ENCODE measurements around the gene JPH3. TPM values are rescaled to one million over a fixed set of nuclear protein-coding genes. Genes with fewer than 3 reads are reported as not detected.

The JPH3 gene
- polyA plus RNA-seq, 1 donor (not counting 4 experiments of a cell fraction or from before 2014, with no cell fraction given): not detected

DNA sequence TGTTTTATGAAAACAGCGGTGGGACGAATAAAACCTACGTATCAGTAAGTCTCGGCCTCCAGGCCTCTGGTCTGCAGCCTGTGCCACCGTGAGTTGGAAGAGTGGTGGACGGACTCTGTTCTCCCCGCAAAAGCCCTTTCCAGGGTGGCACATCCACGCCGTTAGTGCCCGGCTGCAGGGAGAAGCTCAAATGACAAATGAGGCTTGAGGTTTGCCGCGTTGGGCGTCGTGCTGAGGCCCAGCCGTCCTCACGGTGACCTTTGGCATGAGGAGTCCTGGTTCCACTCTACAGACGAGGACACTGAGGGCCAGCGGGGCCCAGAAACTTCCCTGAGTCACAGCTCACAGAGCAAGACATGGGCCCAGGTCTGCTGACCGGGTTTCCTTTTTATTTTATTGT is 40.2 kb downstream of the JPH3 start:
- Histone ChIP-seq H3K4me2 (ENCODE audit: control insufficient read depth, extremely low read depth, insufficient read depth, low read depth, low read length) (no peak overlapping the region), H3K9ac (ENCODE audit: control insufficient read depth, extremely low read depth, insufficient read depth, low read length) (no peak overlapping the region), H3K27me3 (ENCODE audit: control insufficient read depth, extremely low read depth, insufficient read depth, low read length) (peaks cover 25% of the 10 kb centered on the region), H3K9me3 (ENCODE audit: control insufficient read depth, low read depth, low read length) (no peaks in the 10 kb centered on the region), H3K4me1 (ENCODE audit: control insufficient read depth, extremely low read depth, insufficient read depth, low read length) (no peaks in the 10 kb centered on the region), H3K4me3 (ENCODE audit: control insufficient read depth in 2 of 3, extremely low read depth in 1 of 3, insufficient read depth in 2 of 3, low read depth in 1 of 3, low read length in 3 of 3) (no peak overlapping the region), H4K20me1 (ENCODE audit: control insufficient read depth, extremely low read depth, insufficient read depth, low read length) (no peaks in the 10 kb centered on the region), H3K79me2 (ENCODE audit: control insufficient read depth, insufficient read depth, low read length) (no peaks in the 10 kb centered on the region), H3K36me3 (ENCODE audit: control insufficient read depth in 2 of 2, extremely low read depth in 1 of 2, insufficient read depth in 2 of 2, low read length in 2 of 2) (no peaks in the 10 kb centered on the region), H3K9me1 (ENCODE audit: control insufficient read depth, extremely low read depth, insufficient read depth, low read length) (no peaks in the 10 kb centered on the region), H3K27ac (ENCODE audit: control insufficient read depth, insufficient read depth, low read length) (no peak overlapping the region), H2AFZ (ENCODE audit: control insufficient read depth, low read length) (no peak overlapping the region)
- dilution Hi-C loops (cut with MboI; ENCODE audit: extremely low pct_ligation_motif_present, low sequenced_read_pairs): no loop called here
- DNase-seq (ENCODE audit: low read depth, low spot score) (no peak), FAIRE-seq (no peak)
- TF ChIP-seq, protein P1, sequence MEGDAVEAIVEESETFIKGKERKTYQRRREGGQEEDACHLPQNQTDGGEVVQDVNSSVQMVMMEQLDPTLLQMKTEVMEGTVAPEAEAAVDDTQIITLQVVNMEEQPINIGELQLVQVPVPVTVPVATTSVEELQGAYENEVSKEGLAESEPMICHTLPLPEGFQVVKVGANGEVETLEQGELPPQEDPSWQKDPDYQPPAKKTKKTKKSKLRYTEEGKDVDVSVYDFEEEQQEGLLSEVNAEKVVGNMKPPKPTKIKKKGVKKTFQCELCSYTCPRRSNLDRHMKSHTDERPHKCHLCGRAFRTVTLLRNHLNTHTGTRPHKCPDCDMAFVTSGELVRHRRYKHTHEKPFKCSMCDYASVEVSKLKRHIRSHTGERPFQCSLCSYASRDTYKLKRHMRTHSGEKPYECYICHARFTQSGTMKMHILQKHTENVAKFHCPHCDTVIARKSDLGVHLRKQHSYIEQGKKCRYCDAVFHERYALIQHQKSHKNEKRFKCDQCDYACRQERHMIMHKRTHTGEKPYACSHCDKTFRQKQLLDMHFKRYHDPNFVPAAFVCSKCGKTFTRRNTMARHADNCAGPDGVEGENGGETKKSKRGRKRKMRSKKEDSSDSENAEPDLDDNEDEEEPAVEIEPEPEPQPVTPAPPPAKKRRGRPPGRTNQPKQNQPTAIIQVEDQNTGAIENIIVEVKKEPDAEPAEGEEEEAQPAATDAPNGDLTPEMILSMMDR (optimal IDR thresholded peaks at IDR 0.05 in 1 of 3, IDR thresholded peaks at IDR 0.05 in 1 of 3, conservative IDR thresholded peaks at IDR 0.05 in 1 of 3; ENCODE audit: extremely low read depth in 1 of 3, insufficient read depth in 2 of 3, low read length in 3 of 3): no peak
- TF ChIP-seq EZH2 (IDR thresholded peaks at IDR 0.05; ENCODE audit: low read length): no peak

DNA sequence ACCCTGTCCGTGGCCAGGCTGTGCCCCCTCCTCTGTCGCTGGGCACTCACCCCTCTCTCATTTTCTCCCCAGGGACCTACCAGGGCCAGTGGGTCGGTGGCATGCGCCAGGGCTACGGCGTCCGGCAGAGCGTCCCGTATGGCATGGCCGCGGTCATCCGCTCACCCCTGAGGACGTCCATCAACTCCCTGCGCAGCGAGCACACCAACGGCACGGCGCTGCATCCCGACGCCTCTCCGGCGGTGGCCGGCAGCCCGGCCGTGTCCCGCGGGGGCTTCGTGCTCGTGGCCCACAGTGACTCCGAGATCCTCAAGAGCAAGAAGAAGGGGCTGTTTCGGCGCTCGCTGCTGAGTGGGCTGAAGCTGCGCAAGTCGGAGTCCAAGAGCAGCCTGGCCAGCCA is 41.9 kb downstream of the JPH3 start:
- no peaks in the 10 kb centered on the region for H3K36me3 ChIP-seq (ENCODE audit: control insufficient read depth in 2 of 2, extremely low read depth in 1 of 2, insufficient read depth in 2 of 2, low read length in 2 of 2)
- H3K4me1 ChIP-seq (ENCODE audit: control insufficient read depth, extremely low read depth, insufficient read depth, low read length): no peaks in the 10 kb centered on the region
- H3K9ac ChIP-seq (ENCODE audit: control insufficient read depth, extremely low read depth, insufficient read depth, low read length): no peak overlapping the region
- no peaks in the 10 kb centered on the region for H3K9me1 ChIP-seq (ENCODE audit: control insufficient read depth, extremely low read depth, insufficient read depth, low read length)
- H3K27me3 ChIP-seq (ENCODE audit: control insufficient read depth, extremely low read depth, insufficient read depth, low read length): peaks cover 41% of the 10 kb centered on the region
- no peak overlapping the region for H3K4me3 ChIP-seq (ENCODE audit: control insufficient read depth in 2 of 3, extremely low read depth in 1 of 3, insufficient read depth in 2 of 3, low read depth in 1 of 3, low read length in 3 of 3)
- dilution Hi-C loops (cut with MboI; ENCODE audit: extremely low pct_ligation_motif_present, low sequenced_read_pairs): no loop called here
- no peaks in the 10 kb centered on the region for H4K20me1 ChIP-seq (ENCODE audit: control insufficient read depth, extremely low read depth, insufficient read depth, low read length)
- no peak overlapping the region for H3K27ac ChIP-seq (ENCODE audit: control insufficient read depth, insufficient read depth, low read length)
- FAIRE-seq: no peak
- no peak for DNase-seq (ENCODE audit: low read depth, low spot score)
- no peak overlapping the region for H2AFZ ChIP-seq (ENCODE audit: control insufficient read depth, low read length)
- no peaks in the 10 kb centered on the region for H3K9me3 ChIP-seq (ENCODE audit: control insufficient read depth, low read depth, low read length)
- no peak for TF ChIP-seq EZH2 (IDR thresholded peaks at IDR 0.05; ENCODE audit: low read length)
- TF ChIP-seq, protein P1 (optimal IDR thresholded peaks at IDR 0.05 in 1 of 3, IDR thresholded peaks at IDR 0.05 in 1 of 3, conservative IDR thresholded peaks at IDR 0.05 in 1 of 3; ENCODE audit: extremely low read depth in 1 of 3, insufficient read depth in 2 of 3, low read length in 3 of 3): no peak
- no peak overlapping the region for H3K4me2 ChIP-seq (ENCODE audit: control insufficient read depth, extremely low read depth, insufficient read depth, low read depth, low read length)
- no peaks in the 10 kb centered on the region for H3K79me2 ChIP-seq (ENCODE audit: control insufficient read depth, insufficient read depth, low read length)
